Measurements from ENCODE around the gene LEPROT.
"Not testable (repeated sequence)": the region's sequence is repeated elsewhere in the genome, so short reads cannot be mapped to it uniquely, and the experiment has no call there.

The LEPROT gene

GRCh38 chr1:65444128-65444640 lies 23.7 kb downstream of the LEPROT start:
- H3K9me3 ChIP-seq = no peaks in the 10 kb centered on the region
- H3K27ac ChIP-seq = no peak overlapping the region
- H3K27me3 ChIP-seq = no peaks in the 10 kb centered on the region
- DNase-seq = no peak
- H3K4me3 ChIP-seq = no peak overlapping the region
- H3K4me1 ChIP-seq = no peaks in the 10 kb centered on the region
- no peak for TF ChIP-seq CTCF (IDR thresholded peaks at IDR 0.05)
- H3K36me3 ChIP-seq = no peaks in the 10 kb centered on the region
- intact Hi-C loops (cut with DNase I; ENCODE audit: low total_unique reads) = no loop called here

GRCh38 chr1:65445837-65446236 lies 25.4 kb downstream of the LEPROT start:
- no peak for DNase-seq
- Histone ChIP-seq H3K36me3 (no peaks in the 10 kb centered on the region), H3K4me1 (no peaks in the 10 kb centered on the region), H3K27me3 (no peaks in the 10 kb centered on the region), H3K4me3 (no peak overlapping the region), H3K9me3 (no peaks in the 10 kb centered on the region), H3K27ac (no peak overlapping the region)
- intact Hi-C loops (cut with DNase I; ENCODE audit: low total_unique reads) = no loop called here
- no peak for TF ChIP-seq CTCF (IDR thresholded peaks at IDR 0.05)

GRCh38 chr1:65449214-65449823 lies 28.9 kb downstream of the LEPROT start:
- no peak for DNase-seq
- H3K4me3 ChIP-seq = no peak overlapping the region
- intact Hi-C loops (cut with DNase I; ENCODE audit: low total_unique reads) = no loop called here

GRCh38 chr1:65455678-65456077 lies 35.2 kb downstream of the LEPROT start:
- H3K27ac ChIP-seq; H3K27me3 ChIP-seq; DNase-seq; intact Hi-C loops (cut with DNase I; ENCODE audit: low total_unique reads); H3K4me3 ChIP-seq; H3K36me3 ChIP-seq; H3K9me3 ChIP-seq; H3K4me1 ChIP-seq: not testable (repeated sequence)

More at GRCh38 chr1:65449214-65449823, 28.9 kb downstream of the LEPROT start:
- no peak for TF ChIP-seq CTCF (IDR thresholded peaks at IDR 0.05)
- H3K36me3 ChIP-seq = no peaks in the 10 kb centered on the region
- no peaks in the 10 kb centered on the region for H3K9me3 ChIP-seq
- no peaks in the 10 kb centered on the region for H3K4me1 ChIP-seq
- H3K27me3 ChIP-seq = no peaks in the 10 kb centered on the region
- no peak overlapping the region for H3K27ac ChIP-seq

- Histone ChIP-seq H3K4me3 (no peak overlapping the region), H3K27me3 (no peaks in the 10 kb centered on the region), H3K36me3 (no peaks in the 10 kb centered on the region), H3K4me1 (no peaks in the 10 kb centered on the region), H3K27ac (no peak overlapping the region), H3K9me3 (no peaks in the 10 kb centered on the region)
- intact Hi-C loops (cut with DNase I; ENCODE audit: low total_unique reads) = no loop called here
- no peak for TF ChIP-seq CTCF (IDR thresholded peaks at IDR 0.05)
- DNase-seq = no peak
Observed at GRCh38 chr1:65456481-65456880, 36.0 kb downstream of the LEPROT start.

- DNase-seq = no peak
- Histone ChIP-seq H3K4me3 (no peak overlapping the region), H3K36me3 (no peaks in the 10 kb centered on the region), H3K4me1 (no peaks in the 10 kb centered on the region), H3K27ac (no peak overlapping the region), H3K9me3 (no peaks in the 10 kb centered on the region), H3K27me3 (no peaks in the 10 kb centered on the region)
- TF ChIP-seq CTCF (IDR thresholded peaks at IDR 0.05) = no peak
- intact Hi-C loops (cut with DNase I; ENCODE audit: low total_unique reads) = no loop called here
Observed at GRCh38 chr1:65457868-65458267, 37.4 kb downstream of the LEPROT start.

Data from tibial artery (tissue), 4 donors.